Uterus (tissue), 4 donors: Measurements from ENCODE around the gene LRP10. TPM values are rescaled to one million over a fixed set of nuclear protein-coding genes. Genes with fewer than 3 reads are reported as not detected.
"Not testable (repeated sequence)": the region's sequence is repeated elsewhere in the genome, so short reads cannot be mapped to it uniquely, and the experiment has no call there.

Experiments
- DNase-seq, 2 donors: peaks; one replicate each; pipeline ENCODE4 v3.0.0-alpha.2; 2019 to 2020
- H3K27ac ChIP-seq, 2 donors: fragments of 200-600 bp; sonication (generic); 1 replicate in 1 of 2; 2 replicates in 1 of 2; pipeline ENCODE4 v1.5.1; 2016 to 2018
- H3K27me3 ChIP-seq, 2 donors: fragments of 200-600 bp; sonication (generic); one replicate each; pipeline ENCODE4 v1.5.1; 2018 to 2019; ENCODE audit warnings: control low read depth in 1 of 2
- H3K36me3 ChIP-seq, 2 donors: fragments of 200-600 bp; sonication (generic); one replicate each; pipeline ENCODE4 v1.5.1; 2019; ENCODE audit warnings: control low read depth in 1 of 2
- H3K4me1 ChIP-seq, 2 donors: fragments of 200-600 bp; sonication (generic); one replicate each; pipeline ENCODE4 v1.5.1; 2018 to 2019; ENCODE audit warnings: control low read depth in 1 of 2
- H3K4me3 ChIP-seq, 2 donors: fragments of 200-600 bp; sonication (generic); 1 replicate in 1 of 2; 2 replicates in 1 of 2; pipeline ENCODE4 v1.5.1; 2018 to 2019; ENCODE audit warnings: mild to moderate bottlenecking in 1 of 2
- H3K9me3 ChIP-seq, 2 donors: fragments of 200-600 bp; sonication (generic); one replicate each; pipeline ENCODE4 v1.5.1; 2019; ENCODE audit warnings: control low read depth in 1 of 2
- POLR2A ChIP-seq, 2 donors: fragments of 450-650 bp; IDR thresholded peaks; one replicate each; pipeline ENCODE4 v1.6.1; 2016; ENCODE audit warnings: antibody characterized with exemption in 2 of 2, mild to moderate bottlenecking in 1 of 2, moderate library complexity in 1 of 2
- intact Hi-C: fragments of 100-400 bp; cut with DNase I; formaldehyde crosslinking; loops from one replicate; pipeline ENCODE4 v1.15.1; 2023; ENCODE audit warnings: low total_unique reads
- total RNA-seq, 4 donors: library from RNA; depleted of rRNA in 3 of 4; stranded (reverse); fragments of >200 nt in 3 of 4; gene quantifications; one replicate each; pipeline versions ENCODE4 v1.1.0 to v1.2.4, GENCODE V29; 2014 to 2023
- TF ChIP-seq, protein P1 (sequence below), 4 experiments: fragments of 200-600 bp in 2 of 4; fragments of 450-650 bp in 2 of 4; sonication (generic) in 2 of 4; IDR thresholded peaks; one replicate each; pipeline ENCODE4 v1.5.1; 2016 to 2019; ENCODE audit warnings: antibody characterized with exemption in 4 of 4, mild to moderate bottlenecking in 2 of 4, moderate library complexity in 1 of 4
- donor health status: DM: yes; HTN: yes; CAD: no.

LRP10 gene, protein sequence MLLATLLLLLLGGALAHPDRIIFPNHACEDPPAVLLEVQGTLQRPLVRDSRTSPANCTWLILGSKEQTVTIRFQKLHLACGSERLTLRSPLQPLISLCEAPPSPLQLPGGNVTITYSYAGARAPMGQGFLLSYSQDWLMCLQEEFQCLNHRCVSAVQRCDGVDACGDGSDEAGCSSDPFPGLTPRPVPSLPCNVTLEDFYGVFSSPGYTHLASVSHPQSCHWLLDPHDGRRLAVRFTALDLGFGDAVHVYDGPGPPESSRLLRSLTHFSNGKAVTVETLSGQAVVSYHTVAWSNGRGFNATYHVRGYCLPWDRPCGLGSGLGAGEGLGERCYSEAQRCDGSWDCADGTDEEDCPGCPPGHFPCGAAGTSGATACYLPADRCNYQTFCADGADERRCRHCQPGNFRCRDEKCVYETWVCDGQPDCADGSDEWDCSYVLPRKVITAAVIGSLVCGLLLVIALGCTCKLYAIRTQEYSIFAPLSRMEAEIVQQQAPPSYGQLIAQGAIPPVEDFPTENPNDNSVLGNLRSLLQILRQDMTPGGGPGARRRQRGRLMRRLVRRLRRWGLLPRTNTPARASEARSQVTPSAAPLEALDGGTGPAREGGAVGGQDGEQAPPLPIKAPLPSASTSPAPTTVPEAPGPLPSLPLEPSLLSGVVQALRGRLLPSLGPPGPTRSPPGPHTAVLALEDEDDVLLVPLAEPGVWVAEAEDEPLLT
- 100 to 1,000 TPM in 1 of 4 donors, 10 to 100 TPM in 3; 27.4 to 140 (median 37.5) TPM for total RNA-seq

DNA sequence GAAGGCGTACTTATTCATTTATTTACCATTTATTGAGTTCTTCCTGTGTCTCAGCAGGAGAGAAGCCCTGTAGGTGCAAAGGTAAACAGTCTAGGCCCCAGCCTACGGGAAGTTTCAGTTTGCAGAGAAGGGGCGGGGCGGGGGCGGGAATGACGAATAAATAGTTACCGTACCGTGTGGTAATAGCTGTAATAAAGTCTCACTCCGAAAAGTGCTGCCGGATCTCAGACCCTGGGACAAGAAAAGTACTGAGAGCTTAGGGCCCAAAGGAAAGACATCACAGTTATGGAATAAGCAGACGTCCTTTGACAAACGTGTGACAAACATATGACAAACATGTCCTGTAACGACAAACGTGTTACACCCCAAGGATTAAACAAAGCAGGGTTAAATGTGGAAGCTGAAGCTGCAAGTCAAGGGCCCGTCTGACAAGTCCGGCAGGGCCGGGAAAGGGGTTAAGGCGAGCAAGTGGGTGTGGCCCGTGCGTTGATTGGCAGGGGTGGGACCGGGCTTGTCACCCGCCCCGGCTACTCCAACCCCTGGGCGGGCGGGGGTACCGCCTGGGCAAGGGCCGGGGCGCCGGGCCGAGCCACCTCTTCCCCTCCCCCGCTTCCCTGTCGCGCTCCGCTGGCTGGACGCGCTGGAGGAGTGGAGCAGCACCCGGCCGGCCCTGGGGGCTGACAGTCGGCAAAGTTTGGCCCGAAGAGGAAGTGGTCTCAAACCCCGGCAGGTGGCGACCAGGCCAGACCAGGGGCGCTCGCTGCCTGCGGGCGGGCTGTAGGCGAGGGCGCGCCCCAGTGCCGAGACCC lies at the start of gene LRP10:
LRP10 (plus strand) TSS at position 517 of the 809 bp plus-strand sequence. CDS start 564 bp downstream, outside the sequence.
- H3K27me3 ChIP-seq = no peaks in the 10 kb centered on the region
- H3K4me3 ChIP-seq = peak within 1 kb of the TSS; percentile 74 to 86
- TF ChIP-seq, protein P1, sequence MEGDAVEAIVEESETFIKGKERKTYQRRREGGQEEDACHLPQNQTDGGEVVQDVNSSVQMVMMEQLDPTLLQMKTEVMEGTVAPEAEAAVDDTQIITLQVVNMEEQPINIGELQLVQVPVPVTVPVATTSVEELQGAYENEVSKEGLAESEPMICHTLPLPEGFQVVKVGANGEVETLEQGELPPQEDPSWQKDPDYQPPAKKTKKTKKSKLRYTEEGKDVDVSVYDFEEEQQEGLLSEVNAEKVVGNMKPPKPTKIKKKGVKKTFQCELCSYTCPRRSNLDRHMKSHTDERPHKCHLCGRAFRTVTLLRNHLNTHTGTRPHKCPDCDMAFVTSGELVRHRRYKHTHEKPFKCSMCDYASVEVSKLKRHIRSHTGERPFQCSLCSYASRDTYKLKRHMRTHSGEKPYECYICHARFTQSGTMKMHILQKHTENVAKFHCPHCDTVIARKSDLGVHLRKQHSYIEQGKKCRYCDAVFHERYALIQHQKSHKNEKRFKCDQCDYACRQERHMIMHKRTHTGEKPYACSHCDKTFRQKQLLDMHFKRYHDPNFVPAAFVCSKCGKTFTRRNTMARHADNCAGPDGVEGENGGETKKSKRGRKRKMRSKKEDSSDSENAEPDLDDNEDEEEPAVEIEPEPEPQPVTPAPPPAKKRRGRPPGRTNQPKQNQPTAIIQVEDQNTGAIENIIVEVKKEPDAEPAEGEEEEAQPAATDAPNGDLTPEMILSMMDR (IDR thresholded peaks at IDR 0.05) = peak in 2 of 4 experiments; percentile 4 to 23
- TF ChIP-seq POLR2A (IDR thresholded peaks at IDR 0.05) = peak; percentile 83 to 89
- H3K4me1 ChIP-seq = peaks cover 4% of the 10 kb centered on the region in 2 donors
- no peaks in the 10 kb centered on the region for H3K36me3 ChIP-seq
- H3K9me3 ChIP-seq = no peaks in the 10 kb centered on the region
- H3K27ac ChIP-seq = peak within 1 kb of the TSS; percentile 97 to 100
- peak; percentile 90 to 93 for DNase-seq
- intact Hi-C loops = no loop called here

DNA sequence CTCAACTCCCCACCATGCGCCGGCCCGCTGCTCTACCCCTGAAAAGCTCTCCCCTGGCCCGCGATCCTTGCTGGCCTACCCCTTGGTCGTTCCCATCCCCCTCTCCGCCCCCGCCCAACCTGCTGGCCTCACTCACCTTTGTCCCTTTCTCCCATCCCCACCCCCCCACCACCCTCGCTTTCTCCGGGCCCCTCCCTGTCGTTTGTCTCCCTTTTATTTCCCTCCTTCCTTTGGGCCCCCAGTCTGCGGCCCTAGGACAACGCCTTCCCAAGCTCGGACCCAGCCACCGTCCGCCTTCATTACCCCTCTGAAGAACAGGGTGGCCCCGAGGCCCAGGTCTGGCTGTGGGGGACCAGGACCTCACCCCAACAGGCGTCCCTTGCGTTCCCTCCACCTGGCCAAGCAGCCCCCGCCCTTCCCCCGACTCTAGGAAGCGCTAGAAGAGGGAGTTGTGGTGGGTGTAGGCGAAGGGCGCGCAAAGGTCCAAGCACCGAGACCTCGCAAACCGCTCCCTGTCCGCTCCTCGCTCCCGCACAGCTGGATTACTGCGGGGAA lies 49.4 kb upstream of the LRP10 start:
- intact Hi-C loops = loop anchor here (5.0 kb wide), 1 partner anchor 35 kb away; no protein-coding TSS in a partner anchor
- no peaks in the 10 kb centered on the region for H3K27me3 ChIP-seq
- peak; percentile 35 to 40 for DNase-seq
- H3K9me3 ChIP-seq = no peaks in the 10 kb centered on the region
- peaks cover 0 to 12% of the 10 kb centered on the region in 2 donors for H3K4me1 ChIP-seq
- H3K4me3 ChIP-seq = peak overlapping the region; percentile 36 to 39
- H3K36me3 ChIP-seq = no peaks in the 10 kb centered on the region
- TF ChIP-seq, protein P1 (IDR thresholded peaks at IDR 0.05) = no peak
- no peak for TF ChIP-seq POLR2A (IDR thresholded peaks at IDR 0.05)
- peak overlapping the region; percentile 75 to 76 for H3K27ac ChIP-seq

DNA sequence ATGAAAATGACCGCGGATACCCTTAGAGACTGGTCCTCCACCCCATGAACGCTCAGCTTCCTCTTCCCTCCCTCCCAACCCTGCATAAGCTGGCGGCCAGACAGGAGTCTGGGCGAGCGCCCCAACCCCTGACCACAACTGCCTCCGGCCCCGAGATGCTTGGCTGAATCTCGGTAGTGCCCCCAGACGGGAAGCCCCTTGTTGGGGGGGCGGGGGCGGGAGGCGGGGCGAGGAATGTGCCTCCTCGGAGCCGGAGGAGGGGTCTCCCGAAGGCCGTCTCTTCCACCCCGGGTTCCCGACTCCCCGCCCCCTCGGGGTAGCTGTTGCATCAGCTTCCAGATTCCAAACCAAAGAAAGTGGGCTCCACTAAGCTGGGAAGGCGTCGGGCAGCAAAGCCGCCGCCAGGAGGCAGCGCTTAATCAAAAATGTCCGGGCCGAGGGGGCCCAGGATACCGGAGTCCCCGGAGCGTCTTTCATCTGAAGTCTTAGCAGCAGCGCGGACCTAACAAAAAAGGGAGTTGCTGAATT lies 48.9 kb upstream of the LRP10 start:
- Histone ChIP-seq H3K9me3 (no peaks in the 10 kb centered on the region), H3K4me1 (peaks cover 0 to 12% of the 10 kb centered on the region in 2 donors), H3K27ac (peak overlapping the region; percentile 75 to 76), H3K36me3 (no peaks in the 10 kb centered on the region), H3K27me3 (no peaks in the 10 kb centered on the region), H3K4me3 (peak overlapping the region; percentile 36 to 39)
- intact Hi-C loops = loop anchor here (5.0 kb wide), 1 partner anchor 35 kb away; no protein-coding TSS in a partner anchor
- TF ChIP-seq, protein P1 (IDR thresholded peaks at IDR 0.05) = peak; percentile 86 to 93 (median 90)
- no peak for TF ChIP-seq POLR2A (IDR thresholded peaks at IDR 0.05)
- peak; percentile 86 to 91 for DNase-seq

DNA sequence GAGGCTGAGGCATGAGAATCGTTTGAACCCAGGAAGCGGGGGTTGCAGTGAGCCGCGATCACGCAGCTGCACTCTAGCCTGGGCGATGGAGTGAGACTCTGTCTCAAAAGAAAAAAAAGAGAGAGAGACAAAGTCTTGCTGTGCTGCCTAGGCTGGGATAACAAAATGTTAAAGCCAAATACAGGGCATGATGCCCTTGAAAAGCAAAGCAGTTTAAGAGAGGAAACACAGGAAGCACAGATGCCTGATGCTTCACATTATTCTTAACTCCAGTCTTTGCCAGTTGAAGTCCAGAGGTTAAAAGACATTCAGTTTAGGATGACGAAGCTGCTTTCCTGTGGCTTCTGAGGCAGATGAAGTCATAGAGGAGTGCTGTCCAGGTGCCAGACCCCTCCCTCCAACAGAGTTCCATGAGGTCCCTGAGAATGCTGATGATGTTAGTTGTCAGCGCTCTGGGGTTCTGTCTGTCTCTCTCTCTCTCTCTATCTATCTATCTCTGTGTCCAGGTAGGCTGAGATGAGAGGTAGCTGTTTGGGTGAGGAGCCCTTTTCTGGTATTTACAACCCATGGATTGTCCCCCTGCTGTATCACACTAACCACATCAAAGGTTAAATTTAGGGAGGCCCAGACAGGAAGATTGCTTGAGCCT lies 46.7 kb upstream of the LRP10 start:
- H3K27me3 ChIP-seq = no peaks in the 10 kb centered on the region
- no peak overlapping the region for H3K27ac ChIP-seq
- DNase-seq = peak; percentile 79 to 81
- intact Hi-C loops = loop anchor here (5.0 kb wide), 1 partner anchor 32 kb away; no protein-coding TSS in a partner anchor
- no peak overlapping the region for H3K4me3 ChIP-seq
- no peaks in the 10 kb centered on the region for H3K9me3 ChIP-seq
- H3K4me1 ChIP-seq = peaks cover 0 to 7% of the 10 kb centered on the region in 2 donors
- TF ChIP-seq POLR2A (IDR thresholded peaks at IDR 0.05) = no peak
- TF ChIP-seq, protein P1 (IDR thresholded peaks at IDR 0.05) = no peak
- no peaks in the 10 kb centered on the region for H3K36me3 ChIP-seq

DNA sequence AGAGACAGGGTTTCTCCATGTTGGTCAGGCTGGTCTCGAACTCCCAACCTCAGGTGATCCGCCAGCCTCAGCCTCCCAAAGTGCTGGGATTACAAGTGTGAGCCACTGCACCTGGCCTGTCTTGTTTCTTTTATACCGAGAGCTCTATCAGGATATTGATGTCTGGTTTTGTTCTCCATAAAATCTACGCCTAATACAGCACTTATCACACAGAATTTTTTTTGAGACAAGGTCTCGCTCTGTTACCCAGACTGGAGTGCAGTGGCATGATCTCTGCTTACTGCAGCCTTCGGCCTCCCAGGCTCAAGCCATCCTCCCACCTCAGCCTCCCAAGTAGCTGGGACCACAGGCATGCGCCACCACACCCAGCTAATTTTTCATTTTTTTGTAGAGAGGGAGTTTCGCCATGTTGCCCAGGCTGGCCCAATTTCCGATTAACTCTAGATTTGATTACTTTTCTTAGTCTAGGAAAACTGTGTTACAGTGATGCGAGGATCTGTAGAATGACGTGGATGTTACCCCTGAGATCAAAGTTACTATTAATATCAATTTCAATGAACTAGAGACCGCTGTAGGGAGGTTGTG lies 42.4 kb upstream of the LRP10 start:
- Histone ChIP-seq H3K4me3 (peak overlapping the region; percentile 56 to 71), H3K27ac (peak overlapping the region; percentile 69 to 74)
- H3K27me3 ChIP-seq, intact Hi-C loops, H3K9me3 ChIP-seq, DNase-seq, H3K36me3 ChIP-seq, H3K4me1 ChIP-seq: not testable (repeated sequence)
